HepG2 (cell line): Measurements from ENCODE around the gene KDM4B. TPM values are rescaled to one million over a fixed set of nuclear protein-coding genes. Genes with fewer than 3 reads are reported as not detected.

Source experiments
- ATAC-seq: fragments of 200-7000 bp; cut with Tn5 transposase; 3 replicates; pipeline ENCODE4 v1.9.1; 2020; ENCODE audit warnings: mild to moderate bottlenecking, moderate library complexity
- BruUV-seq: library from RNA; stranded (reverse); fragments of 400-500 nt; replicated peaks from 2 replicates; lab custom pipeline; 2021; lab: Mats Ljungman, UMichigan
- CTCF ChIA-PET: fragments of 300-600 bp; formaldehyde crosslinking; extraction: SDS; loops from one replicate; lab custom pipeline; 2021; ENCODE audit warnings: low total read pairs, inconsistent platforms, low intra/inter-chr PET ratio; lab: Yijun Ruan, JAX
- POLR2A ChIA-PET: fragments of 350-600 bp; sonication (Branson Sonifier 250); formaldehyde crosslinking; loops from one replicate; lab custom pipeline; 2020; ENCODE audit warnings: antibody characterized with exemption, inconsistent platforms; lab: Yijun Ruan, JAX
- DNase-seq: peaks from one replicate; pipeline ENCODE4 v3.0.0-alpha.2; 2015; ENCODE audit warnings: low spot score
- FAIRE-seq: peaks from 3 replicates; lab custom pipeline; 2011; peaks lifted over from hg19 to GRCh38; lab: Jason Lieb, UNC
- H2AFZ ChIP-seq: one replicate; pipeline ENCODE4 v1.6.1; 2011; ENCODE audit warnings: low read length, inconsistent platforms
- H3K27ac ChIP-seq: fragments of 300-600 bp; 3 replicates; pipeline ENCODE4 v1.8.0; 2011; ENCODE audit warnings: mixed run types, mild to moderate bottlenecking, mixed read lengths, low read length, inconsistent platforms; ENCODE audit not compliant: insufficient read depth; ENCODE audit errors: extremely low read length
- H3K27me3 ChIP-seq, 2 experiments: fragments of 200-600 bp in 1 of 2; 2 replicates in 1 of 2; 3 replicates in 1 of 2; pipeline versions ENCODE4 v1.6.0 to v1.8.0; 2011; ENCODE audit warnings: low read length in 2 of 2, mild to moderate bottlenecking in 2 of 2, moderate library complexity in 2 of 2, inconsistent platforms in 1 of 2; ENCODE audit not compliant: insufficient read depth in 2 of 2, control insufficient read depth in 1 of 2
- H3K36me3 ChIP-seq, 2 experiments: fragments of 200-600 bp in 1 of 2; replicated peaks in 1 of 2; 2 replicates in 1 of 2; 3 replicates in 1 of 2; pipeline versions ENCODE4 v1.5.1 to v1.8.0; 2011; ENCODE audit warnings: low read length in 2 of 2, inconsistent platforms in 1 of 2; ENCODE audit not compliant: insufficient read depth in 2 of 2, control insufficient read depth in 1 of 2
- H3K4me1 ChIP-seq: 2 replicates; pipeline ENCODE4 v1.5.1; 2012; ENCODE audit warnings: low read length, inconsistent platforms; ENCODE audit not compliant: insufficient read depth
- H3K4me2 ChIP-seq: 2 replicates; pipeline ENCODE4 v1.6.0; 2011; ENCODE audit warnings: low read depth, low read length, inconsistent platforms
- H3K4me3 ChIP-seq, 3 experiments: fragments of 200-600 bp in 1 of 3; sonication (generic), shearing (Covaris generic) in 1 of 3; replicated peaks in 1 of 3; 2 replicates each; pipeline ENCODE4 v1.5.1; 2011 to 2016; ENCODE audit warnings: low read length in 3 of 3, inconsistent platforms in 2 of 3, low read depth in 2 of 3, mild to moderate bottlenecking in 2 of 3, control low read depth in 1 of 3, mixed read lengths in 1 of 3; ENCODE audit not compliant: insufficient read depth in 1 of 3
- H3K79me2 ChIP-seq: one replicate; pipeline ENCODE4 v1.6.1; 2011; ENCODE audit warnings: low read length, inconsistent platforms; ENCODE audit not compliant: insufficient read depth
- H3K9ac ChIP-seq: 2 replicates; pipeline ENCODE4 v1.6.0; 2011; ENCODE audit warnings: mild to moderate bottlenecking, low read depth, low read length, inconsistent platforms; ENCODE audit not compliant: insufficient read depth
- H3K9me3 ChIP-seq: 2 replicates; pipeline ENCODE4 v1.5.1; 2012; ENCODE audit warnings: mild to moderate bottlenecking, low read length
- H4K20me1 ChIP-seq: 2 replicates; pipeline ENCODE4 v1.6.0; 2011; ENCODE audit warnings: inconsistent platforms, mild to moderate bottlenecking, low read length, moderate library complexity; ENCODE audit not compliant: insufficient read depth
- HIC2 ChIP-seq: sonication (generic); formaldehyde crosslinking; IDR thresholded peaks from 2 replicates; pipeline ENCODE4 v1.9.0; 2022; ENCODE audit warnings: low read depth, missing genetic modification reagents
- KDM1A ChIP-seq: IDR thresholded peaks from 2 replicates; pipeline ENCODE4 v1.6.1; 2016; ENCODE audit warnings: missing compliant biosample characterization
- KDM2A ChIP-seq: sonication (generic); formaldehyde crosslinking; IDR thresholded peaks from 2 replicates; pipeline ENCODE4 v1.4.0; 2020; ENCODE audit warnings: low read depth, missing genetic modification reagents, borderline replicate concordance
- MLX ChIP-seq: IDR thresholded peaks from 2 replicates; pipeline ENCODE4 v1.6.1; 2016
- MXD1 ChIP-seq: sonication (generic); formaldehyde crosslinking; IDR thresholded peaks from 2 replicates; pipeline ENCODE4 v1.4.0; 2020; ENCODE audit warnings: mild to moderate bottlenecking, missing genetic modification reagents
- NFAT5 ChIP-seq: sonication (generic); formaldehyde crosslinking; IDR thresholded peaks from 2 replicates; pipeline ENCODE4 v1.4.0; 2020; ENCODE audit warnings: missing genetic modification reagents
- ONECUT2 ChIP-seq: sonication (generic); formaldehyde crosslinking; IDR thresholded peaks from 2 replicates; pipeline ENCODE4 v1.4.0; 2020; ENCODE audit warnings: missing genetic modification reagents
- TBP ChIP-seq: sonication (generic); formaldehyde crosslinking; IDR thresholded peaks from 2 replicates; pipeline ENCODE4 v1.5.0; 2020; ENCODE audit warnings: missing genetic modification reagents
- TEAD2 ChIP-seq: sonication (generic); formaldehyde crosslinking; IDR thresholded peaks from 2 replicates; pipeline ENCODE4 v1.9.0; 2021; ENCODE audit warnings: missing genetic modification reagents
- YEATS2 ChIP-seq: sonication (generic); formaldehyde crosslinking; IDR thresholded peaks from 2 replicates; pipeline ENCODE4 v1.4.0; 2020; ENCODE audit warnings: missing genetic modification reagents, borderline replicate concordance
- ZBTB3 ChIP-seq: sonication (generic); formaldehyde crosslinking; IDR thresholded peaks from 2 replicates; pipeline ENCODE4 v1.4.0; 2020; ENCODE audit warnings: low read depth, mild to moderate bottlenecking, moderate library complexity, missing genetic modification reagents, borderline replicate concordance
- ZBTB7B ChIP-seq: sonication (generic); formaldehyde crosslinking; IDR thresholded peaks from 2 replicates; pipeline ENCODE4 v1.4.0; 2020; ENCODE audit warnings: missing genetic modification reagents
- ZNF329 ChIP-seq: sonication (generic); formaldehyde crosslinking; IDR thresholded peaks from 2 replicates; pipeline ENCODE4 v1.9.0; 2021; ENCODE audit warnings: low read depth, mild to moderate bottlenecking, missing genetic modification reagents
- ZNF543 ChIP-seq: sonication (generic); formaldehyde crosslinking; IDR thresholded peaks from 2 replicates; pipeline ENCODE4 v1.4.0; 2020; ENCODE audit warnings: mild to moderate bottlenecking, missing genetic modification reagents
- ZNF737 ChIP-seq: sonication (generic); formaldehyde crosslinking; IDR thresholded peaks from 2 replicates; pipeline ENCODE4 v1.5.0; 2020; ENCODE audit warnings: missing genetic modification reagents, mild to moderate bottlenecking, borderline replicate concordance
- ZNF816 ChIP-seq: sonication (generic); formaldehyde crosslinking; IDR thresholded peaks from 2 replicates; pipeline ENCODE4 v1.8.0; 2022; ENCODE audit warnings: missing genetic modification reagents, mild to moderate bottlenecking, borderline replicate concordance
- ZSCAN20 ChIP-seq: sonication (generic); formaldehyde crosslinking; IDR thresholded peaks from 2 replicates; pipeline ENCODE4 v1.4.0; 2020; ENCODE audit warnings: missing genetic modification reagents, mild to moderate bottlenecking, borderline replicate concordance
- WGBS: methylation state at CpG from one replicate; pipeline ENCODE4 v1.1.6; 2017; ENCODE audit warnings: low lambda C conversion rate; 5-methylcytosine and 5-hydroxymethylcytosine counted together
- in situ Hi-C: cut with HindIII; loops from 2 replicates; pipeline ENCODE4 v1.10.0; 2017; ENCODE audit warnings: low pct_unique_long_range_greater_than_20kb; ENCODE audit not compliant: extremely low pct_ligation_motif_present
- intact Hi-C: fragments of 100-400 bp; cut with micrococcal nuclease; formaldehyde crosslinking; loops from one replicate; pipeline ENCODE4 v1.10.0; 2022; ENCODE audit not compliant: unreplicated experiment
- polyA plus RNA-seq, 8 experiments: library from polyadenylated mRNA; depleted of rRNA in 3 of 8; stranded (reverse) in 7 of 8; unstranded in 1 of 8; fragments of >200 nt; fragmentation: Illumina TruSeq in 4 of 8; extraction: Trizol in 4 of 8; gene quantifications; 2 replicates each; pipeline versions ENCODE4 v1.2.1 to v1.2.3, GENCODE V29; 2011 to 2016; ENCODE audit warnings: low read depth in 4 of 8, missing spikeins in 1 of 8, mixed read lengths in 1 of 8; ENCODE audit not compliant: insufficient read depth in 1 of 8
- total RNA-seq, 5 experiments: library from RNA; depleted of rRNA; stranded (reverse); fragments of >200 nt; fragmentation: Illumina TruSeq; extraction: Trizol; gene quantifications; 2 replicates each; pipeline ENCODE4 v1.2.3, GENCODE V29; 2016; ENCODE audit warnings: low read depth in 1 of 5

Gene KDM4B
- total and polyA plus RNA-seq, 2 of the 13 experiments (the other 11 are each of a cell fraction or from before 2014, with no cell fraction given): 4.9 to 14.6 TPM

GRCh38 chr19:4974880-4975469, 6.1 kb downstream of the KDM4B start:
- Histone ChIP-seq H3K9me3 (no peaks in the 10 kb centered on the region), H3K27ac (no peak overlapping the region), H4K20me1 (peaks cover 57% of the 10 kb centered on the region), H3K4me3 (no peak overlapping the region), H3K4me1 (peaks cover 53% of the 10 kb centered on the region), H3K36me3 (peaks cover 4 to 23% of the 10 kb centered on the region in 2 experiments; a peak in 3 of 5 replicates), H3K4me2 (no peak overlapping the region), H3K79me2 (peaks cover 83% of the 10 kb centered on the region), H3K9ac (no peak overlapping the region), H2AFZ (no peak overlapping the region), H3K27me3 (no peaks in the 10 kb centered on the region; a peak in 1 of 5 replicates)
- 89% methylated on average over 14 of the region's 14 CpGs for WGBS
- in situ Hi-C loops (no loop called here), intact Hi-C loops (no loop called here)
- no peak for ATAC-seq
- CTCF ChIA-PET: no interaction called here
- POLR2A ChIA-PET: no interaction called here
- BruUV-seq: no TSS peak
- FAIRE-seq: no peak
- no peak for DNase-seq
- TF ChIP-seq YEATS2 (CRISPR knock-in tag): no peak
- no peak for TF ChIP-seq TBP (CRISPR knock-in tag)
- TF ChIP-seq KDM2A (CRISPR knock-in tag): no peak
- TF ChIP-seq ZNF737: no peak
- no peak for TF ChIP-seq HIC2 (CRISPR knock-in tag)
- no peak for TF ChIP-seq NFAT5
- TF ChIP-seq ONECUT2: no peak
- TF ChIP-seq ZNF543 (CRISPR knock-in tag): no peak
- TF ChIP-seq ZBTB7B (CRISPR knock-in tag): no peak
- TF ChIP-seq ZBTB3 (CRISPR knock-in tag): no peak
- no peak for TF ChIP-seq MXD1 (CRISPR knock-in tag)
- TF ChIP-seq ZNF816 (CRISPR knock-in tag): no peak
- no peak for TF ChIP-seq MLX (CRISPR knock-in tag)
- no peak for TF ChIP-seq TEAD2 (CRISPR knock-in tag)
- no peak for TF ChIP-seq ZSCAN20
- no peak for TF ChIP-seq KDM1A (CRISPR knock-in tag)
- TF ChIP-seq ZNF329 (CRISPR knock-in tag): no peak
